SU-DHL-6 (cell line): ENCODE measurements around the gene TBC1D22A.

Experiments
- H2AFZ ChIP-seq: fragments of 200-600 bp; sonication (generic); 2 replicates; pipeline ENCODE4 v1.6.1; 2014; ENCODE audit warnings: low read depth, mild to moderate bottlenecking, moderate library complexity, mixed read lengths, antibody characterized with exemption, low read length; ENCODE audit not compliant: severe bottlenecking
- H3F3A ChIP-seq: fragments of 200-600 bp; shearing (Covaris generic); 2 replicates; pipeline ENCODE4 v1.6.0; 2016; ENCODE audit warnings: antibody characterized with exemption, mild to moderate bottlenecking; ENCODE audit not compliant: insufficient read depth
- H3K27ac ChIP-seq: fragments of 200-600 bp; sonication (generic); 2 replicates; pipeline ENCODE4 v1.5.1; 2016; ENCODE audit warnings: low read depth, mild to moderate bottlenecking, low read length, moderate library complexity, mixed read lengths
- H3K27me3 ChIP-seq: fragments of 200-600 bp; sonication (generic), shearing (Covaris generic); 2 replicates; pipeline ENCODE4 v1.6.0; 2014; ENCODE audit warnings: mild to moderate bottlenecking, low read length
- H3K36me3 ChIP-seq: fragments of 200-600 bp; sonication (generic); 2 replicates; pipeline ENCODE4 v1.6.1; 2014; ENCODE audit warnings: mild to moderate bottlenecking, low read length, mixed read lengths
- H3K4me2 ChIP-seq: fragments of 300-600, 200-600 bp; shearing (Covaris generic), sonication (generic); 2 replicates; pipeline ENCODE4 v1.6.0; 2014; ENCODE audit warnings: low read length, low read depth, mild to moderate bottlenecking; ENCODE audit not compliant: poor library complexity, severe bottlenecking
- H3K4me3 ChIP-seq: fragments of 200-600 bp; sonication (generic); 2 replicates; pipeline ENCODE4 v1.5.1; 2014; ENCODE audit warnings: antibody characterized with exemption, low read length, mild to moderate bottlenecking, mixed read lengths; ENCODE audit not compliant: insufficient read depth, poor library complexity, severe bottlenecking
- H3K79me2 ChIP-seq: fragments of 200-600 bp; sonication (generic); 2 replicates; pipeline ENCODE4 v1.6.1; 2014; ENCODE audit warnings: mild to moderate bottlenecking, low read length, moderate library complexity; ENCODE audit not compliant: insufficient read depth
- H3K9ac ChIP-seq: fragments of 200-600 bp; sonication (generic); 2 replicates; pipeline ENCODE4 v1.7.0; 2014; ENCODE audit warnings: mild to moderate bottlenecking, low read length
- H3K9me2 ChIP-seq: fragments of 200-600 bp; sonication (generic); replicated peaks from 2 replicates; pipeline ENCODE4 v1.6.1; 2014; ENCODE audit warnings: low read length; ENCODE audit not compliant: insufficient read depth
- H3K9me3 ChIP-seq: fragments of 200-600 bp; sonication (generic); 2 replicates; pipeline ENCODE4 v1.6.1; 2014; ENCODE audit warnings: low read length, mixed read lengths; ENCODE audit not compliant: insufficient read depth
- H4K20me1 ChIP-seq: fragments of 200-600 bp; sonication (generic); 2 replicates; pipeline ENCODE4 v1.6.1; 2014; ENCODE audit warnings: low read depth, mild to moderate bottlenecking, antibody characterized with exemption, low read length, moderate library complexity, mixed read lengths
- CTCF ChIP-seq: fragments of 200-600 bp; sonication (generic); IDR thresholded peaks from one replicate; pipeline ENCODE4 v1.5.1; 2017; ENCODE audit warnings: antibody characterized with exemption, mild to moderate bottlenecking, low read length, moderate library complexity; ENCODE audit not compliant: insufficient read depth, poor library complexity, severe bottlenecking
- EZH2phosphoT487 ChIP-seq: fragments of 200-600 bp; sonication (generic), shearing (Covaris generic); conservative IDR thresholded peaks from 2 replicates; pipeline ENCODE4 v1.6.1; 2018; ENCODE audit warnings: mild to moderate bottlenecking, antibody characterized with exemption, low read length, moderate library complexity, mixed read lengths

The TBC1D22A gene

GRCh38 chr22:46829941-46830715, 67.7 kb downstream of the TBC1D22A start:
- H3F3A ChIP-seq: no peaks in the 10 kb centered on the region

GRCh38 chr22:46830841-46831240, 68.4 kb downstream of the TBC1D22A start:
- Histone ChIP-seq H3K79me2 (peaks cover 68% of the 10 kb centered on the region), H4K20me1 (peaks cover 6% of the 10 kb centered on the region; the same call in 1 of the 2 replicates), H3K4me2 (no peak overlapping the region), H3F3A (no peaks in the 10 kb centered on the region), H3K4me3 (no peak overlapping the region), H3K36me3 (peaks cover 23% of the 10 kb centered on the region), H3K9me3 (peaks cover 14% of the 10 kb centered on the region; the same call in 1 of the 2 replicates), H3K27ac (no peak overlapping the region), H2AFZ (no peak overlapping the region), H3K9ac (no peak overlapping the region), H3K9me2 (no peaks in the 10 kb centered on the region), H3K27me3 (no peaks in the 10 kb centered on the region)
- TF ChIP-seq EZH2phosphoT487: no peak
- no peak for TF ChIP-seq CTCF

More at GRCh38 chr22:46829941-46830715, 67.7 kb downstream of the TBC1D22A start:
- H4K20me1 ChIP-seq: peaks cover 6% of the 10 kb centered on the region; the same call in 1 of the 2 replicates
- no peak overlapping the region for H3K9ac ChIP-seq
- peaks cover 15% of the 10 kb centered on the region for H3K36me3 ChIP-seq
- H3K27me3 ChIP-seq: no peaks in the 10 kb centered on the region
- H3K9me2 ChIP-seq: no peaks in the 10 kb centered on the region
- H3K79me2 ChIP-seq: peaks cover 68% of the 10 kb centered on the region
- TF ChIP-seq CTCF (no peak), EZH2phosphoT487 (no peak)
- no peak overlapping the region for H3K27ac ChIP-seq
- H3K4me2 ChIP-seq: no peak overlapping the region
- no peak overlapping the region for H2AFZ ChIP-seq
- no peak overlapping the region for H3K4me3 ChIP-seq
- peaks cover 8% of the 10 kb centered on the region; the same call in 1 of the 2 replicates for H3K9me3 ChIP-seq

GRCh38 chr22:46833228-46833627, 70.8 kb downstream of the TBC1D22A start:
- Histone ChIP-seq H3K9me3 (peaks cover 15% of the 10 kb centered on the region; the same call in 1 of the 2 replicates), H3F3A (no peaks in the 10 kb centered on the region), H3K79me2 (peaks cover 53% of the 10 kb centered on the region), H3K27ac (no peak overlapping the region), H2AFZ (no peak overlapping the region), H3K27me3 (no peaks in the 10 kb centered on the region), H3K36me3 (peaks cover 27% of the 10 kb centered on the region), H3K4me3 (no peak overlapping the region), H4K20me1 (peaks cover 6% of the 10 kb centered on the region; the same call in 1 of the 2 replicates), H3K9ac (no peak overlapping the region), H3K9me2 (no peaks in the 10 kb centered on the region), H3K4me2 (no peak overlapping the region)
- peak; percentile 13 for TF ChIP-seq CTCF
- no peak for TF ChIP-seq EZH2phosphoT487
